Stimulated activated CD4-positive, alpha-beta T cell treated with anti-CD3 and anti-CD28 coated beads, TNF-alpha, amount 100 ng/mL, for 1 hour (primary cell): Measurements from ENCODE around the gene C1orf159.
"Not testable (repeated sequence)": the region's sequence is repeated elsewhere in the genome, so short reads cannot be mapped to it uniquely, and the experiment has no call there.

Source experiments
- DNase-seq, 3 donors: peaks; one replicate each; pipeline ENCODE4 v3.0.0-alpha.2; 2020; ENCODE audit warnings: low read depth in 3 of 3, low spot score in 1 of 3

The C1orf159 gene

GRCh38 chr1:1119272-1119890, 3.5 kb upstream of the C1orf159 start:
- DNase-seq: no peak

GRCh38 chr1:1118876-1119220, 3.0 kb upstream of the C1orf159 start:
- no peak for DNase-seq

GRCh38 chr1:1118011-1118875, 2.4 kb upstream of the C1orf159 start:
- DNase-seq: no peak

- no peak for DNase-seq
These were observed 1.6 kb upstream of the C1orf159 start for GRCh38 chr1:1117469-1117831.

GRCh38 chr1:1116701-1117468, 996 bp upstream of the C1orf159 start:
- no peak for DNase-seq

- no peak for DNase-seq
These were observed 628 bp downstream of the C1orf159 start for GRCh38 chr1:1115136-1115785.

GRCh38 chr1:1114431-1114830, 1.5 kb downstream of the C1orf159 start:
- no peak for DNase-seq

GRCh38 chr1:1112237-1112985, 3.5 kb downstream of the C1orf159 start:
- DNase-seq: no peak

GRCh38 chr1:1111516-1112236, 4.2 kb downstream of the C1orf159 start:
- no peak for DNase-seq

GRCh38 chr1:1110561-1110971, 5.3 kb downstream of the C1orf159 start:
- no peak for DNase-seq

GRCh38 chr1:1109743-1110142, 6.1 kb downstream of the C1orf159 start:
- DNase-seq: no peak

GRCh38 chr1:1106510-1107221, 9.2 kb downstream of the C1orf159 start:
- no peak for DNase-seq

GRCh38 chr1:1104152-1104551, 11.7 kb downstream of the C1orf159 start:
- not testable (repeated sequence) for DNase-seq

- no peak for DNase-seq
These were observed 14.4 kb downstream of the C1orf159 start for GRCh38 chr1:1101503-1101902.

- DNase-seq: no peak
These were observed 15.6 kb downstream of the C1orf159 start for GRCh38 chr1:1100296-1100695.

- DNase-seq: no peak
These were observed 16.2 kb downstream of the C1orf159 start for GRCh38 chr1:1099506-1100183.

- no peak for DNase-seq
These were observed 17.0 kb downstream of the C1orf159 start for GRCh38 chr1:1098681-1099421.

- not testable (repeated sequence) for DNase-seq
These were observed 19.8 kb downstream of the C1orf159 start for GRCh38 chr1:1096136-1096535.
